Thyroid gland (tissue), 4 donors: ENCODE measurements around the gene PCSK7.

Source experiments
- CTCF ChIP-seq, 6 experiments: fragments of 200-600 bp in 3 of 6; fragments of 450-650 bp in 3 of 6; sonication (generic) in 3 of 6; IDR thresholded peaks; one replicate each; pipeline ENCODE4 v1.5.1; 2016 to 2019; ENCODE audit warnings: antibody characterized with exemption in 6 of 6, mild to moderate bottlenecking in 2 of 6, inconsistent platforms in 1 of 6, moderate library complexity in 1 of 6
- POLR2A ChIP-seq, 2 donors: fragments of 450-650 bp; IDR thresholded peaks; one replicate each; pipeline ENCODE4 v1.6.1; 2017; ENCODE audit warnings: antibody characterized with exemption in 2 of 2, mild to moderate bottlenecking in 2 of 2, moderate library complexity in 1 of 2

- TF ChIP-seq CTCF (IDR thresholded peaks at IDR 0.05) (no peak), POLR2A (IDR thresholded peaks at IDR 0.05) (peak in 1 of 2 donors; percentile 5)
Measured at GRCh38 chr11:117221775-117222517, 9.9 kb downstream of the PCSK7 start.
